WTC11 (cell line): ENCODE measurements around the gene RIN3. TPM values are rescaled to one million over a fixed set of nuclear protein-coding genes. Genes with fewer than 3 reads are reported as not detected.

ENCODE experiments used
- ATAC-seq: fragments of 200-7000 bp; cut with Tn5 transposase; 2 replicates; pipeline ENCODE4 v1.10.0; 2021; ENCODE audit warnings: mild to moderate bottlenecking, moderate library complexity
- CTCF ChIA-PET: fragments of 300-600 bp; sonication (Branson Sonifier 250); formaldehyde crosslinking; loops from one replicate; lab custom pipeline; 2021; ENCODE audit warnings: antibody characterized with exemption; lab: Charles Lee
- POLR2A ChIA-PET: fragments of 350-600 bp; sonication (Branson Sonifier 250); formaldehyde crosslinking; loops from one replicate; lab custom pipeline; 2021; ENCODE audit warnings: antibody characterized with exemption; lab: Charles Lee
- DNase-seq: peaks from one replicate; pipeline ENCODE4 v3.0.0; 2021; ENCODE audit warnings: low spot score
- H3K27ac Mint-ChIP-seq: 2 replicates; pipeline ENCODE4 v1.8.0; 2021; ENCODE audit warnings: mixed read lengths
- H3K27me3 Mint-ChIP-seq: 2 replicates; pipeline ENCODE4 v1.8.0; 2021; ENCODE audit warnings: low read depth, mild to moderate bottlenecking, moderate library complexity, mixed read lengths
- H3K36me3 Mint-ChIP-seq: 2 replicates; pipeline ENCODE4 v1.8.0; 2021; ENCODE audit warnings: mixed read lengths
- H3K4me1 Mint-ChIP-seq: 2 replicates; pipeline ENCODE4 v1.8.0; 2022; ENCODE audit warnings: mixed read lengths
- H3K4me3 Mint-ChIP-seq: 2 replicates; pipeline ENCODE4 v1.8.0; 2021; ENCODE audit warnings: mild to moderate bottlenecking, moderate library complexity, mixed read lengths
- H3K9me3 Mint-ChIP-seq: 2 replicates; pipeline ENCODE4 v1.8.0; 2021; ENCODE audit warnings: mixed read lengths
- ATF1 ChIP-seq: sonication (generic); formaldehyde crosslinking; IDR thresholded peaks from 2 replicates; pipeline ENCODE4 v1.8.1; 2023; ENCODE audit warnings: mild to moderate bottlenecking, moderate library complexity, missing genetic modification reagents
- ATF2 ChIP-seq: sonication (generic); formaldehyde crosslinking; IDR thresholded peaks from 2 replicates; pipeline ENCODE4 v1.8.1; 2022; ENCODE audit warnings: low read depth, missing genetic modification reagents, borderline replicate concordance
- ATF3 ChIP-seq: sonication (generic); formaldehyde crosslinking; conservative IDR thresholded peaks from 2 replicates; pipeline ENCODE4 v1.8.1; 2022; ENCODE audit warnings: mild to moderate bottlenecking, missing genetic modification reagents
- CBFB ChIP-seq: sonication (generic); formaldehyde crosslinking; IDR thresholded peaks from 2 replicates; pipeline ENCODE4 v1.8.1; 2022; ENCODE audit warnings: mild to moderate bottlenecking, low read depth, missing genetic modification reagents
- EMX1 ChIP-seq: fragments of 250-450 bp; sonication (Bioruptor Pico); IDR thresholded peaks from 2 replicates; pipeline ENCODE4 v1.8.0; 2021; ENCODE audit warnings: mild to moderate bottlenecking
- ERG ChIP-seq: fragments of 250-450 bp; sonication (Bioruptor Pico); IDR thresholded peaks from 2 replicates; pipeline ENCODE4 v1.8.0; 2021; ENCODE audit warnings: mild to moderate bottlenecking
- ESRRA ChIP-seq: sonication (generic); formaldehyde crosslinking; IDR thresholded peaks from 2 replicates; pipeline ENCODE4 v1.8.1; 2022; ENCODE audit warnings: mild to moderate bottlenecking, missing genetic modification reagents, borderline replicate concordance
- GRHL2 ChIP-seq: fragments of 250-450 bp; sonication (Bioruptor Pico); IDR thresholded peaks from 2 replicates; pipeline ENCODE4 v1.8.0; 2022; ENCODE audit warnings: mild to moderate bottlenecking, moderate library complexity; ENCODE audit not compliant: insufficient replicate concordance, severe bottlenecking
- GTF2I ChIP-seq: fragments of 250-450 bp; sonication (Bioruptor Pico); conservative IDR thresholded peaks from 2 replicates; pipeline ENCODE4 v1.4.0; 2021; ENCODE audit warnings: mild to moderate bottlenecking
- MLX ChIP-seq: sonication (generic); formaldehyde crosslinking; IDR thresholded peaks from 2 replicates; pipeline ENCODE4 v1.8.1; 2023; ENCODE audit warnings: mild to moderate bottlenecking, missing genetic modification reagents, moderate library complexity
- MXD4 ChIP-seq: fragments of 250-450 bp; sonication (Bioruptor Pico); IDR thresholded peaks from 2 replicates; pipeline ENCODE4 v1.8.0; 2021; ENCODE audit warnings: mild to moderate bottlenecking, moderate library complexity, borderline replicate concordance
- PREB ChIP-seq: sonication (generic); formaldehyde crosslinking; IDR thresholded peaks from 2 replicates; pipeline ENCODE4 v1.8.1; 2022; ENCODE audit warnings: mild to moderate bottlenecking, missing genetic modification reagents, moderate library complexity, borderline replicate concordance
- RORB ChIP-seq: fragments of 250-450 bp; sonication (Bioruptor Pico); IDR thresholded peaks from 2 replicates; pipeline ENCODE4 v1.9.0; 2021; ENCODE audit warnings: mild to moderate bottlenecking
- SP1 ChIP-seq: sonication (generic); formaldehyde crosslinking; conservative IDR thresholded peaks from 2 replicates; pipeline ENCODE4 v1.8.1; 2022; ENCODE audit warnings: missing genetic modification reagents
- STAT6 ChIP-seq: sonication (generic); formaldehyde crosslinking; conservative IDR thresholded peaks from 2 replicates; pipeline ENCODE4 v1.8.1; 2023; ENCODE audit warnings: mild to moderate bottlenecking, low read depth, missing genetic modification reagents, moderate library complexity
- TEAD1 ChIP-seq: sonication (generic); formaldehyde crosslinking; IDR thresholded peaks from 2 replicates; pipeline ENCODE4 v1.8.0; 2022; ENCODE audit warnings: mild to moderate bottlenecking, missing genetic modification reagents
- USF2 ChIP-seq: sonication (generic); formaldehyde crosslinking; IDR thresholded peaks from 2 replicates; pipeline ENCODE4 v1.8.1; 2023; ENCODE audit warnings: mild to moderate bottlenecking, missing genetic modification reagents, moderate library complexity
- ZBTB21 ChIP-seq: sonication (generic); formaldehyde crosslinking; IDR thresholded peaks from 2 replicates; pipeline ENCODE4 v1.8.1; 2023; ENCODE audit warnings: mild to moderate bottlenecking, missing genetic modification reagents, borderline replicate concordance
- ZNF423 ChIP-seq: fragments of 250-450 bp; sonication (Bioruptor Pico); IDR thresholded peaks from 2 replicates; pipeline ENCODE4 v2.1.2; 2022; ENCODE audit warnings: mild to moderate bottlenecking, moderate library complexity
- total RNA-seq: library from RNA; stranded (reverse); gene quantifications from 3 replicates; pipeline ENCODE4 v1.2.3, GENCODE V29; 2021

The RIN3 gene
- total RNA-seq, 1 experiment from 2014 or later: 3.3 TPM

- no peak for TF ChIP-seq STAT6
- no peak for TF ChIP-seq ATF2
- no peak for TF ChIP-seq EMX1
- no peak for TF ChIP-seq SP1 (CRISPR knock-in tag)
- no peak for TF ChIP-seq CBFB (CRISPR knock-in tag)
- TF ChIP-seq ZBTB21 (CRISPR knock-in tag): no peak
- no peak for TF ChIP-seq MXD4 (CRISPR knock-in tag)
- TF ChIP-seq USF2: no peak
- no peak for TF ChIP-seq ZNF423 (CRISPR knock-in tag)
- no peak for TF ChIP-seq PREB (CRISPR knock-in tag)
- TF ChIP-seq RORB (CRISPR knock-in tag): no peak
- TF ChIP-seq ATF1 (CRISPR knock-in tag): no peak
- TF ChIP-seq TEAD1 (CRISPR knock-in tag): no peak
- TF ChIP-seq GRHL2 (CRISPR knock-in tag): no peak
- no peak for TF ChIP-seq GTF2I (CRISPR knock-in tag)
- TF ChIP-seq MLX: no peak
- ChIA-PET CTCF (interaction anchor here (1.2 to 1.9 kb wide), 2 partner anchors 34 to 40 kb away, joined by 3 to 4 read pairs; no protein-coding TSS in a partner anchor), POLR2A (no interaction called here)
- DNase-seq (no peak), ATAC-seq (no peak)
- H3K9me3 Mint-ChIP-seq: no peaks in the 10 kb centered on the region
- no peaks in the 10 kb centered on the region for H3K36me3 Mint-ChIP-seq
- no peaks in the 10 kb centered on the region for H3K4me1 Mint-ChIP-seq
- H3K4me3 Mint-ChIP-seq: no peak overlapping the region
- H3K27ac Mint-ChIP-seq: no peak overlapping the region
- no peaks in the 10 kb centered on the region for H3K27me3 Mint-ChIP-seq
Observed at GRCh38 chr14:92653162-92653651, 139.6 kb downstream of the RIN3 start.

- Mint-ChIP-seq H3K27me3 (no peaks in the 10 kb centered on the region), H3K9me3 (no peaks in the 10 kb centered on the region), H3K4me1 (no peaks in the 10 kb centered on the region), H3K4me3 (no peak overlapping the region), H3K36me3 (no peaks in the 10 kb centered on the region), H3K27ac (no peak overlapping the region)
- TF ChIP-seq ESRRA (CRISPR knock-in tag) (no peak), ATF2 (no peak), ATF3 (CRISPR knock-in tag) (no peak), ERG (CRISPR knock-in tag) (no peak)
- ChIA-PET POLR2A (no interaction called here), CTCF (interaction anchor here (1.9 kb wide), 1 partner anchor 41 kb away, joined by 4 read pairs; no protein-coding TSS in a partner anchor)
- no peak for ATAC-seq
- DNase-seq: no peak
Observed at GRCh38 chr14:92654239-92654901, 140.8 kb downstream of the RIN3 start.
